Naive thymus-derived CD4-positive, alpha-beta T cell (primary cell): Measurements from ENCODE around the gene CASR. TPM values are rescaled to one million over a fixed set of nuclear protein-coding genes. Genes with fewer than 3 reads are reported as not detected.

Experiments used
- ATAC-seq: fragments of 150-1000 bp; cut with Tn5 transposase; 2 replicates; pipeline ENCODE4 v1.10.0; 2021; ENCODE audit warnings: mild to moderate bottlenecking, moderate library complexity
- CTCF ChIA-PET: fragments of 350-600 bp; sonication (Branson Sonifier 250); formaldehyde crosslinking; loops from one replicate; lab custom pipeline; 2021; ENCODE audit warnings: antibody characterized with exemption; lab: Charles Lee
- POLR2A ChIA-PET: fragments of 350-600 bp; sonication (Branson Sonifier 250); formaldehyde crosslinking; loops from one replicate; lab custom pipeline; 2021; ENCODE audit warnings: antibody characterized with exemption, inconsistent platforms; lab: Charles Lee
- DNase-seq, 9 donors: peaks; one replicate each; pipeline versions ENCODE4 v3.0.0 to v3.0.0-alpha.2; 2020 to 2022; ENCODE audit warnings: mixed read lengths in 1 of 9
- H3K27ac ChIP-seq: one replicate; pipeline ENCODE4 v1.7.0; 2013; ENCODE audit warnings: mild to moderate bottlenecking, low read depth, low read length, moderate library complexity
- H3K27me3 ChIP-seq, 2 donors: one replicate each; pipeline ENCODE4 v1.7.0; 2013; ENCODE audit warnings: low read length in 2 of 2, mild to moderate bottlenecking in 2 of 2, moderate library complexity in 2 of 2; ENCODE audit not compliant: control insufficient read depth in 2 of 2, insufficient read depth in 2 of 2
- H3K36me3 ChIP-seq, 3 experiments: 1 replicate in 2 of 3; 2 replicates in 1 of 3; pipeline ENCODE4 v1.7.0; 2013; ENCODE audit warnings: low read length in 3 of 3, mild to moderate bottlenecking in 3 of 3, moderate library complexity in 1 of 3; ENCODE audit not compliant: insufficient read depth in 3 of 3, control insufficient read depth in 2 of 3
- H3K4me1 ChIP-seq, 2 donors: one replicate each; pipeline ENCODE4 v1.7.0; 2013; ENCODE audit warnings: low read length in 2 of 2, mild to moderate bottlenecking in 2 of 2, moderate library complexity in 1 of 2; ENCODE audit not compliant: control insufficient read depth in 2 of 2, insufficient read depth in 2 of 2
- H3K4me3 ChIP-seq: 2 replicates; pipeline ENCODE4 v1.7.0; 2013; ENCODE audit warnings: mild to moderate bottlenecking, low read length
- H3K9me3 ChIP-seq, 3 experiments: 1 replicate in 2 of 3; 2 replicates in 1 of 3; pipeline ENCODE4 v1.7.0; 2013; ENCODE audit warnings: low read length in 3 of 3; ENCODE audit not compliant: control insufficient read depth in 2 of 3
- H3K27ac Mint-ChIP-seq, 9 donors: one replicate each; pipeline ENCODE4 v1.8.0; 2020 to 2022; ENCODE audit warnings: mixed read lengths in 9 of 9, mild to moderate bottlenecking in 8 of 9, moderate library complexity in 5 of 9, inconsistent platforms in 2 of 9
- H3K27me3 Mint-ChIP-seq, 5 donors: one replicate each; pipeline ENCODE4 v1.8.0; 2021 to 2022; ENCODE audit warnings: mixed read lengths in 5 of 5, mild to moderate bottlenecking in 1 of 5
- H3K36me3 Mint-ChIP-seq, 5 donors: one replicate each; pipeline ENCODE4 v1.8.0; 2020 to 2022; ENCODE audit warnings: mixed read lengths in 5 of 5, mild to moderate bottlenecking in 3 of 5, inconsistent platforms in 1 of 5
- H3K4me1 Mint-ChIP-seq, 7 donors: one replicate each; pipeline ENCODE4 v1.8.0; 2020 to 2022; ENCODE audit warnings: mixed read lengths in 7 of 7, mild to moderate bottlenecking in 3 of 7, inconsistent platforms in 1 of 7
- H3K4me3 Mint-ChIP-seq, 10 donors: one replicate each; pipeline ENCODE4 v1.8.0; 2020 to 2022; ENCODE audit warnings: mild to moderate bottlenecking in 10 of 10, mixed read lengths in 10 of 10, moderate library complexity in 6 of 10, inconsistent platforms in 2 of 10
- H3K9me3 Mint-ChIP-seq, 11 donors: one replicate each; pipeline ENCODE4 v1.8.0; 2020 to 2022; ENCODE audit warnings: mixed read lengths in 11 of 11, mild to moderate bottlenecking in 4 of 11, inconsistent platforms in 1 of 11, moderate library complexity in 1 of 11
- intact Hi-C, 2 donors: fragments of 100-400 bp; cut with micrococcal nuclease; formaldehyde crosslinking; loops; one replicate each; pipeline ENCODE4 v1.15.1; 2023
- polyA plus RNA-seq, 2 donors: library from polyadenylated mRNA; unstranded; fragments of 300-500 nt; fragmentation: Illumina TruSeq; gene quantifications; one replicate each; pipeline ENCODE4 v1.2.3, GENCODE V29; 2021
- total RNA-seq, 6 experiments: library from RNA in 5 of 6; stranded (reverse) in 5 of 6; gene quantifications; 1 replicate in 5 of 6; 2 replicates in 1 of 6; pipeline ENCODE4 v1.2.3 and lab custom pipeline; 2021 to 2026

Gene CASR
- total and polyA plus RNA-seq, 7 experiments from 2014 or later: 0.02 TPM; not detected in 5

DNA sequence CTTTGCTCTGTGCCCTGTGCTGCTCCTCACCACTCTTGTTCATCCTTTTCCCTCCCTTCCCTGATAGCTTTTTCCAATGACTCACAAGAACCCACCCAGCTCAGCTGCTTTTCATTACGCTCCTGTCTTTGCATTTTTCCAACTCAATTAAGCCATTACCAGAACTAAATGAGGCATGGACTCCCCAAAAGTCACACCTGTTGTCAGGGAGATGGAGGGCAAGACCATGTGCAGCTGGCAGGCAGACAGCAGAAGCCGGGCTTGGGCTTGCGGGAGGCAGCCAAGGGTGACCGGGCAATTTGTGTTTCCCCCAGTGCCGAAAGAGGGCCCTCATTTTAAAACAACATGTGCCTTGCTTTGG is 64.3 kb downstream of the CASR start:
- H3K27me3 Mint-ChIP-seq: peaks cover 8 to 26% (median 9%) of the 10 kb centered on the region in 5 donors
- no peaks in the 10 kb centered on the region for H3K27me3 ChIP-seq
- no peaks in the 10 kb centered on the region for H3K9me3 ChIP-seq
- H3K4me1 ChIP-seq: no peaks in the 10 kb centered on the region
- H3K27ac ChIP-seq: no peak overlapping the region
- H3K4me3 Mint-ChIP-seq: peak overlapping the region in 1 of 10 donors; percentile 6
- ChIA-PET POLR2A (no interaction called here), CTCF (no interaction called here)
- no peak overlapping the region for H3K27ac Mint-ChIP-seq
- intact Hi-C loops: no loop called here
- no peaks in the 10 kb centered on the region for H3K36me3 Mint-ChIP-seq
- ATAC-seq (no peak), DNase-seq (no peak)
- peaks cover 0 to 1% (median 0%) of the 10 kb centered on the region in 11 donors for H3K9me3 Mint-ChIP-seq
- H3K36me3 ChIP-seq: no peaks in the 10 kb centered on the region
- no peak overlapping the region for H3K4me3 ChIP-seq
- peaks cover 0 to 25% (median 10%) of the 10 kb centered on the region in 7 donors for H3K4me1 Mint-ChIP-seq

DNA sequence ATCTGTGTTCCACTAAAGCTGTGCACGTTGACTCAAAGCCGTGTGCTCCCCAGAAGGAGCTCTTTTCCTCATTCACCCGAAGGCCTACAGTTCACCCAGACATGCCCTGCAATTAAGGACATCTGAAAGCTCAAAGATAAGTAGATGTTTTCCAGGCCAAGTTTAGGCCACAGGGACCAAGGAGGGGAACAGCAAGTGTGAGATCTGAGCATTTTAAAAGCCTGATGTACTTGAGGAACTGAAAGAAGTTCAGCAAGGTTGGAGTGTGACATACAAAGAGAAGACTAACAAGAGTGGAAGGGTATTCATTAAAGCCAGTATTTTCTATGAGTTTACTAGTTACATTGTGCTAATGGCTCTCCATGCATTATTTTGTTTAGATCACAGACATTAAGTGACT is 68.0 kb downstream of the CASR start:
- ATAC-seq: no peak
- no peaks in the 10 kb centered on the region for H3K9me3 ChIP-seq
- Mint-ChIP-seq H3K4me3 (no peak overlapping the region), H3K27ac (no peak overlapping the region), H3K27me3 (peaks cover 0 to 11% (median 5%) of the 10 kb centered on the region in 5 donors), H3K4me1 (peaks cover 0 to 19% (median 3%) of the 10 kb centered on the region in 7 donors), H3K36me3 (no peaks in the 10 kb centered on the region), H3K9me3 (peaks cover 0 to 1% (median 0%) of the 10 kb centered on the region in 11 donors)
- intact Hi-C loops: loop anchor here in 1 of 2 donors (10.0 kb wide), 1 partner anchor 357 kb away; the partner anchor contains the start of gene SLC15A2
- DNase-seq: no peak
- ChIA-PET CTCF (no interaction called here), POLR2A (interaction anchor here (1.0 kb wide), 1 partner anchor 14 kb away, joined by 3 read pairs; no protein-coding TSS in a partner anchor)
- H3K36me3 ChIP-seq: no peaks in the 10 kb centered on the region
- H3K4me1 ChIP-seq: no peaks in the 10 kb centered on the region
- H3K27me3 ChIP-seq: no peaks in the 10 kb centered on the region
- H3K27ac ChIP-seq: no peak overlapping the region
- H3K4me3 ChIP-seq: no peak overlapping the region

DNA sequence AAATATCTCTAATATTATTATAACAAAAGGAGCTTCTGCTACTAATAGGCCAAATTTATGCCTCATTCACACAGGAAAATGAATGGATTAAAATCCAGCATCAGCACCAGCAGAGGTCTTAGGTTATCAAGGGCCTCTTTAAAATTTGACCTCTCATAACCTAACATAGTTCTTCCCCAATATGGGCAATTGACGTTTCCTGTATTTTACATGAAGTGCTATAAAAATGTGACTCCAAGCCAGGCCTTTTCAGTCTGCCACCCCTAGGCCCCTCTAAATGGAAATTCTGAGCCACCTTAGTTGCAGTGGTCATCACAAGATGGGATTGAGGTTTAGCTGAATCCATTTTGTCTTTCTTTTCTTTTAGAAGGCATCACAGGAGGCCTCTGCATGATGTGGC is 70.1 kb downstream of the CASR start:
- no peak for DNase-seq
- intact Hi-C loops: loop anchor here in 1 of 2 donors (10.0 kb wide), 1 partner anchor 359 kb away; the partner anchor contains the start of gene SLC15A2

DNA sequence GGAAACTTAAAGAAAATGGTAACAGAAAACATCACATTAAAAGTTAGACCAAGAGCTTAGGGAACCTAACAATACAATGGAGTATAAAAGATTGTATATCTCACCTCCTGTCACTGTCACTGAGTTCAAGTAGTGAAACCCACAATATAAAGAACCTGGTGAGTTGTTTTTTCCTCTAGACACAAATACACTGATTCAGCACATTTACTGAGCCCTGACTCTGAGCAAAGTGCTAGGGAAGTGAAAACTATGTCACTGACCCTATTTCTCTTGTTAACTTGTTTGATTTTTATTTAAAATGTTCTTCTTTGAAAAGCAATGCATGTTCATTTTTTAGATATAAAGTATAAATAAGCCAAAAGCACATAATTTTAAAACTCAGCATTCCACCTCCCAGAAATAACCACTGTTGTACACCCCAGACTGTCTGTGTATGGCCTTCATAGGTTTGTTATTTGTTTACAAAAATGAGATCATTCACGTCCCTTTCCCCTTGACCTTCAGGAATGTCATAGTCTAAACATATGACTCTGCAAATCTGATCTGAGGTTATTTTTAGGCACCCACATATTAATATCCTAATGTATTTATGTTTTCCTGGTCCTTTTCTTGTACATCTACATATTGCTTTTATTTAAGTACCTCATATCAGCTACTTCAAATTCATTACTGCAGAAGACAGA is 72.4 kb downstream of the CASR start:
- intact Hi-C loops: loop anchor here in 1 of 2 donors (10.0 kb wide), 1 partner anchor 361 kb away; the partner anchor contains the start of gene SLC15A2
- no peak for DNase-seq
- CTCF ChIA-PET: no interaction called here

More for the DNA sequence above, 70.1 kb downstream of the CASR start:
- ATAC-seq: no peak
- Histone ChIP-seq H3K4me1 (no peaks in the 10 kb centered on the region), H3K27me3 (no peaks in the 10 kb centered on the region), H3K36me3 (no peaks in the 10 kb centered on the region), H3K27ac (no peak overlapping the region), H3K9me3 (no peaks in the 10 kb centered on the region), H3K4me3 (no peak overlapping the region)
- POLR2A ChIA-PET: no interaction called here
- H3K27ac Mint-ChIP-seq: no peak overlapping the region
- H3K4me1 Mint-ChIP-seq: peaks cover 0 to 12% (median 0%) of the 10 kb centered on the region in 7 donors
- H3K9me3 Mint-ChIP-seq: peaks cover 0 to 1% (median 0%) of the 10 kb centered on the region in 11 donors
- H3K36me3 Mint-ChIP-seq: no peaks in the 10 kb centered on the region
- CTCF ChIA-PET: no interaction called here
- no peak overlapping the region for H3K4me3 Mint-ChIP-seq
- H3K27me3 Mint-ChIP-seq: peaks cover 0 to 9% (median 7%) of the 10 kb centered on the region in 5 donors

DNA sequence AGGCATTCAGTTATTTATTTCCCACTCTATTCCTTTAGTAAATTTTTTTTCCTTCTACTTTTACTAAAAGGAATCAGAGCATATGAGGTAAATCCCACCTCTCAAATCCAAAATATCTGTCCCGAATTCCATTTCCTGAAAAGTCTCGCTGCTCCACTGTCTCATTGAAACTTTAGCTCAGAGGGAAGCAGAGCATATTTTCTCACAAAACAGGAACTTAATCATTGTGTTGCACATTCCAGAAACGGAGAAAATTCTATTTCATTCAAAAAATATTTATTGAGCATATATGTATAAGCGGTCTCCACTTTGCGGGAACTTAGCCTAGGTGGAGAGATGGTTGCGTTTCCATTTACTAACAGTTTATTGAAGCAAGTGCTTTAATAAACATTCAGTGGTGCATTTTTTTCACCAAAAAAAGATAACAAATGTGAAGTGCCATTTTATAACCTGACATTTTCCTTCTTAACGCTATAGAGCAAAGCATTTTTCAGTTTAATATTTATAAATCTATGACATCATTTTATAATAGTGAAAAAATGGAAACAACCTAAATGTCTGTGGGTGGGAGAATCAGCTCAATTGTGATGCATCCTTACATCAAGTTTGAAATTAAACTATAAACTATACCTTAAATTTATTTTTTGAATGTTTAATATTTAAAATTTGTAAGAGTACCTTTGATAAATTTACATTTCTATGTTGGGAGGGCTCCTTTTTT is 74.3 kb downstream of the CASR start:
- H3K36me3 ChIP-seq: no peaks in the 10 kb centered on the region
- H3K36me3 Mint-ChIP-seq: no peaks in the 10 kb centered on the region
- no peaks in the 10 kb centered on the region for H3K9me3 Mint-ChIP-seq
- no peaks in the 10 kb centered on the region for H3K4me1 ChIP-seq
- no peaks in the 10 kb centered on the region for H3K9me3 ChIP-seq
- H3K4me1 Mint-ChIP-seq: peaks cover 0 to 14% (median 0%) of the 10 kb centered on the region in 7 donors
- no peak overlapping the region for H3K27ac ChIP-seq
- ATAC-seq (no peak), DNase-seq (no peak)
- ChIA-PET CTCF (no interaction called here), POLR2A (no interaction called here)
- no peak overlapping the region for H3K4me3 Mint-ChIP-seq
- no peak overlapping the region for H3K27ac Mint-ChIP-seq
- H3K4me3 ChIP-seq: no peak overlapping the region
- H3K27me3 Mint-ChIP-seq: peaks cover 7 to 20% (median 12%) of the 10 kb centered on the region in 5 donors
- intact Hi-C loops: loop anchor here (1.0 to 10.0 kb wide), 3 partner anchors 157 to 711 kb away; partner anchors contain the start of gene SLC15A2 (in 1 of the 2)
- no peaks in the 10 kb centered on the region for H3K27me3 ChIP-seq

More for the DNA sequence above, 72.4 kb downstream of the CASR start:
- POLR2A ChIA-PET: interaction anchor here (1.2 kb wide), 1 partner anchor 9 kb away, joined by 4 read pairs; no protein-coding TSS in a partner anchor
- H3K27me3 Mint-ChIP-seq: peaks cover 0 to 14% (median 7%) of the 10 kb centered on the region in 5 donors
- no peaks in the 10 kb centered on the region for H3K9me3 ChIP-seq
- no peaks in the 10 kb centered on the region for H3K27me3 ChIP-seq
- ATAC-seq: peak; percentile 45
- H3K9me3 Mint-ChIP-seq: no peaks in the 10 kb centered on the region
- H3K4me1 ChIP-seq: no peaks in the 10 kb centered on the region
- H3K27ac ChIP-seq: no peak overlapping the region
- no peak overlapping the region for H3K4me3 ChIP-seq
- no peak overlapping the region for H3K4me3 Mint-ChIP-seq
- H3K27ac Mint-ChIP-seq: no peak overlapping the region
- no peaks in the 10 kb centered on the region for H3K36me3 ChIP-seq
- H3K4me1 Mint-ChIP-seq: peaks cover 0 to 14% (median 0%) of the 10 kb centered on the region in 7 donors
- no peaks in the 10 kb centered on the region for H3K36me3 Mint-ChIP-seq

DNA sequence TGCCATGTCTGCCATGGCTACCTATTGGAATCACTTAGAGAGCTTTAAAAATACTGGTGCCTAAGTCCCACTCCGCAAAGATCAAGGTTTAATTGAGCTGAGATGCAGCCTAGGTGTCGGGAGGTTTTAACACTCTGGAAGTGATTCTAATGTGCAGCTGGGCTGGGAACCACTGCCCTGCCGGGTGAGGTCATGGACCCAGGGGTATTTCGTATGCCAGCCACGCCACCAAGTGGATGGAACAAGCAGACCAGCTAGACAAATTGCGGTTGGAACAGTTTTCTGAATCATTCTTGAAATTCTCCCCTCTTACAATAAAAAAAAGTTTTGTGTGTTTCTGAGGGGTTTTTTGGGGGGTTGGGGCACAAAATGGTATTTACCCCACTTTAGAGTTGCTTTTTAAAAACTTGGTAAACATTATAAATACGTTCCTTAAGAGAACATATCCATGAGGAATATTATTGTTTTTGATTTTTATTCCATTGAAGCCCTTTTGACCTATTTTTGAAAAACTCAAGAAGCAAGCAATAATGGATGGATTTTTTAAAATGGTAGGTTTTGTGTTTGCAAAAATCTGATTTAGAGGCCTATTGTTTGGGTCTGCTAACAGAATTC is 75.4 kb downstream of the CASR start:
- ATAC-seq: peak; percentile 69
- ChIA-PET CTCF (interaction anchor here (0.6 kb wide), 1 partner anchor 17 kb away, joined by 3 read pairs; no protein-coding TSS in a partner anchor), POLR2A (no interaction called here)
- Mint-ChIP-seq H3K9me3 (peaks cover 0 to 2% (median 0%) of the 10 kb centered on the region in 11 donors), H3K27me3 (peaks cover 12 to 26% (median 14%) of the 10 kb centered on the region in 5 donors), H3K4me3 (no peak overlapping the region), H3K27ac (no peak overlapping the region), H3K36me3 (no peaks in the 10 kb centered on the region), H3K4me1 (peaks cover 0 to 14% (median 0%) of the 10 kb centered on the region in 7 donors)
- Histone ChIP-seq H3K27me3 (no peaks in the 10 kb centered on the region), H3K36me3 (no peaks in the 10 kb centered on the region), H3K4me1 (no peaks in the 10 kb centered on the region), H3K4me3 (no peak overlapping the region), H3K9me3 (no peaks in the 10 kb centered on the region), H3K27ac (no peak overlapping the region)
- intact Hi-C loops: loop anchor here (1.0 to 10.0 kb wide), 4 partner anchors 158 to 713 kb away; partner anchors contain the start of gene SLC15A2 (in 1 of the 2)
- DNase-seq: peak in 1 of 9 donors; percentile 68
